ENCODE measurements around the gene HINT2. TPM values are rescaled to one million over a fixed set of nuclear protein-coding genes. Genes with fewer than 3 reads are reported as not detected.

Gene HINT2
- total RNA-seq, 1 donor from 2014 or later = 24.1 TPM

- H3K9me3 ChIP-seq = no peaks in the 10 kb centered on the region
- DNase-seq (ENCODE audit: extremely low spot score in 2 of 2) = no peak
- H3K4me3 ChIP-seq = peak overlapping the region; percentile 62 to 63
- H3K36me3 ChIP-seq = no peaks in the 10 kb centered on the region
- H3K27ac ChIP-seq = peak overlapping the region; percentile 81
- no peaks in the 10 kb centered on the region for H3K27me3 ChIP-seq
- H3K4me1 ChIP-seq = peaks cover 62% of the 10 kb centered on the region
- intact Hi-C loops (cut with DNase I) = loop anchor here (5.0 kb wide), 1 partner anchor 90 kb away; no protein-coding TSS in a partner anchor
- peak in 1 of 2 donors; percentile 9 for TF ChIP-seq POLR2AphosphoS5 (IDR thresholded peaks at IDR 0.05; ENCODE audit: insufficient read depth in 1 of 2, low read depth in 1 of 2)
- TF ChIP-seq POLR2A (IDR thresholded peaks at IDR 0.05) = no peak
- TF ChIP-seq CTCF (IDR thresholded peaks at IDR 0.05) = no peak
These were observed 22.6 kb downstream of the HINT2 start for GRCh38 chr9:35792024-35792813.

- H3K4me1 ChIP-seq = peaks cover 56% of the 10 kb centered on the region
- DNase-seq (ENCODE audit: extremely low spot score in 2 of 2) = no peak
- peak within 1 kb of the TSS; percentile 81 for H3K27ac ChIP-seq
- H3K36me3 ChIP-seq = no peaks in the 10 kb centered on the region
- no peaks in the 10 kb centered on the region for H3K9me3 ChIP-seq
- peak within 1 kb of the TSS; percentile 62 to 63 for H3K4me3 ChIP-seq
- no peaks in the 10 kb centered on the region for H3K27me3 ChIP-seq
- intact Hi-C loops (cut with DNase I) = loop anchor here (5.0 kb wide), 1 partner anchor 91 kb away; no protein-coding TSS in a partner anchor
- TF ChIP-seq POLR2AphosphoS5 (IDR thresholded peaks at IDR 0.05; ENCODE audit: insufficient read depth in 1 of 2, low read depth in 1 of 2) = no peak
- TF ChIP-seq POLR2A (IDR thresholded peaks at IDR 0.05) = peak in 1 of 2 donors; percentile 32
- TF ChIP-seq CTCF (IDR thresholded peaks at IDR 0.05) = no peak
These were observed 23.4 kb downstream of the HINT2 start, which contains the start of gene NPR2 for GRCh38 chr9:35791297-35791921. Gene NPR2, plus strand, starts transcription at chr9:35791591. Its CDS starts 818 bp downstream, at chr9:35792409.

GRCh38 chr9:35790385-35791296 is 24.2 kb downstream of the HINT2 start:
- intact Hi-C loops (cut with DNase I) = loop anchor here (5.0 kb wide), 1 partner anchor 92 kb away; no protein-coding TSS in a partner anchor
- H3K27ac ChIP-seq = peak overlapping the region; percentile 81
- TF ChIP-seq POLR2AphosphoS5 (IDR thresholded peaks at IDR 0.05; ENCODE audit: insufficient read depth in 1 of 2, low read depth in 1 of 2) (peak; percentile 19 to 42), POLR2A (IDR thresholded peaks at IDR 0.05) (no peak), CTCF (IDR thresholded peaks at IDR 0.05) (peak; percentile 85 to 96 (median 92))
- no peak for DNase-seq (ENCODE audit: extremely low spot score in 2 of 2)
- H3K4me1 ChIP-seq = peaks cover 48% of the 10 kb centered on the region
- no peaks in the 10 kb centered on the region for H3K27me3 ChIP-seq
- H3K9me3 ChIP-seq = no peaks in the 10 kb centered on the region
- no peaks in the 10 kb centered on the region for H3K36me3 ChIP-seq
- peak overlapping the region; percentile 62 to 63 for H3K4me3 ChIP-seq

- TF ChIP-seq POLR2A (IDR thresholded peaks at IDR 0.05) (no peak), POLR2AphosphoS5 (IDR thresholded peaks at IDR 0.05; ENCODE audit: insufficient read depth in 1 of 2, low read depth in 1 of 2) (no peak), CTCF (IDR thresholded peaks at IDR 0.05) (no peak)
- intact Hi-C loops (cut with DNase I) = loop anchor here (5.0 kb wide), 1 partner anchor 92 kb away; no protein-coding TSS in a partner anchor
- Histone ChIP-seq H3K36me3 (no peaks in the 10 kb centered on the region), H3K27ac (no peak overlapping the region), H3K27me3 (no peaks in the 10 kb centered on the region), H3K9me3 (no peaks in the 10 kb centered on the region), H3K4me1 (peaks cover 42% of the 10 kb centered on the region), H3K4me3 (no peak overlapping the region)
- DNase-seq (ENCODE audit: extremely low spot score in 2 of 2) = no peak
These were observed 24.8 kb downstream of the HINT2 start for GRCh38 chr9:35790025-35790384.
